Natural killer cell (primary cell): Measurements from ENCODE around the gene FBN3. TPM values are rescaled to one million over a fixed set of nuclear protein-coding genes. Genes with fewer than 3 reads are reported as not detected.

Source experiments
- ATAC-seq, 3 donors: fragments of 150-1000 bp in 2 of 3; fragments of 200-7000 bp in 1 of 3; cut with Tn5 transposase; 1 replicate in 1 of 3; 2 replicates in 2 of 3; pipeline ENCODE4 v1.10.0; 2021; ENCODE audit warnings: mild to moderate bottlenecking in 2 of 3, moderate library complexity in 2 of 3
- DNase-seq, 2 donors: peaks; one replicate each; pipeline versions ENCODE4 v3.0.0 to v3.0.0-alpha.2; 2013 to 2021; ENCODE audit warnings: mixed read lengths in 1 of 2
- H3K27ac ChIP-seq: one replicate; pipeline ENCODE4 v1.5.1; 2013; ENCODE audit warnings: mild to moderate bottlenecking, low read length
- H3K27me3 ChIP-seq: one replicate; pipeline ENCODE4 v1.6.1; 2013; ENCODE audit warnings: low read length; ENCODE audit not compliant: control insufficient read depth, insufficient read depth
- H3K36me3 ChIP-seq: one replicate; pipeline ENCODE4 v1.6.1; 2013; ENCODE audit warnings: low read length; ENCODE audit not compliant: control insufficient read depth, insufficient read depth
- H3K4me1 ChIP-seq: one replicate; pipeline ENCODE4 v1.6.1; 2013; ENCODE audit warnings: low read length; ENCODE audit not compliant: control insufficient read depth, insufficient read depth
- H3K4me3 ChIP-seq: one replicate; pipeline ENCODE4 v1.5.1; 2013; ENCODE audit warnings: low read length
- H3K9me3 ChIP-seq: one replicate; pipeline ENCODE4 v1.6.1; 2013; ENCODE audit warnings: low read length; ENCODE audit not compliant: control insufficient read depth, insufficient read depth
- H3K27ac Mint-ChIP-seq, 2 donors: one replicate each; pipeline ENCODE4 v1.8.0; 2022; ENCODE audit warnings: mild to moderate bottlenecking in 2 of 2, mixed read lengths in 2 of 2, moderate library complexity in 1 of 2
- H3K27me3 Mint-ChIP-seq, 2 donors: one replicate each; pipeline ENCODE4 v1.8.0; 2022; ENCODE audit warnings: low read depth in 2 of 2, mixed read lengths in 2 of 2
- H3K36me3 Mint-ChIP-seq: one replicate; pipeline ENCODE4 v1.8.0; 2022; ENCODE audit warnings: mixed read lengths
- H3K4me1 Mint-ChIP-seq, 2 donors: one replicate each; pipeline ENCODE4 v1.8.0; 2022; ENCODE audit warnings: mixed read lengths in 2 of 2
- H3K4me3 Mint-ChIP-seq: one replicate; pipeline ENCODE4 v1.8.0; 2022; ENCODE audit warnings: mild to moderate bottlenecking, moderate library complexity, mixed read lengths
- H3K9me3 Mint-ChIP-seq, 2 donors: one replicate each; pipeline ENCODE4 v1.8.0; 2022; ENCODE audit warnings: mixed read lengths in 2 of 2
- CTCF ChIP-seq: fragments of 200-600 bp; IDR thresholded peaks from one replicate; pipeline ENCODE4 v1.8.0; 2022; ENCODE audit warnings: antibody characterized with exemption
- WGBS: methylation state at CpG from one replicate; pipeline ENCODE4 v1.1.7; 2013; ENCODE audit warnings: missing lambda C conversion rate; ENCODE audit not compliant: insufficient coverage; 5-methylcytosine and 5-hydroxymethylcytosine counted together
- intact Hi-C: fragments of 100-400 bp; cut with micrococcal nuclease; formaldehyde crosslinking; loops from one replicate; pipeline ENCODE4 v1.14.2; 2022
- total RNA-seq, 4 donors: library from RNA; stranded (reverse); fragments of 120-200 nt in 1 of 4; gene quantifications; one replicate each; pipeline versions ENCODE4 v1.2.3 to v1.2.4, GENCODE V29; 2013 to 2022

FBN3 gene
- total RNA-seq, 3 donors from 2014 or later (not counting 1 experiment from before 2014, with no cell fraction given), result 0.25 TPM; not detected in 2

GRCh38 chr19:8137425-8137824 lies 12.0 kb downstream of the FBN3 start:
- Mint-ChIP-seq H3K4me3 (no peak overlapping the region), H3K4me1 (no peaks in the 10 kb centered on the region), H3K9me3 (no peaks in the 10 kb centered on the region), H3K36me3 (no peaks in the 10 kb centered on the region), H3K27ac (no peak overlapping the region), H3K27me3 (peaks cover 0 to 4% of the 10 kb centered on the region in 2 donors)
- TF ChIP-seq CTCF, result no peak
- DNase-seq (no peak), ATAC-seq (no peak)
- no CpG with 5 or more reads among the region's 1 CpG for WGBS
- H3K4me1 ChIP-seq, result no peaks in the 10 kb centered on the region
- no peaks in the 10 kb centered on the region for H3K36me3 ChIP-seq
- intact Hi-C loops, result no loop called here
- no peaks in the 10 kb centered on the region for H3K27me3 ChIP-seq
- H3K9me3 ChIP-seq, result no peaks in the 10 kb centered on the region
- no peak overlapping the region for H3K4me3 ChIP-seq
- H3K27ac ChIP-seq, result no peak overlapping the region

GRCh38 chr19:8135946-8136618 lies 13.3 kb downstream of the FBN3 start:
- 94% methylated on average over 32 of the region's 32 CpGs for WGBS
- H3K4me3 Mint-ChIP-seq, result no peak overlapping the region
- intact Hi-C loops, result no loop called here
- TF ChIP-seq CTCF, result no peak
- H3K36me3 Mint-ChIP-seq, result no peaks in the 10 kb centered on the region
- no peaks in the 10 kb centered on the region for H3K36me3 ChIP-seq
- peaks cover 7 to 8% of the 10 kb centered on the region in 2 donors for H3K27me3 Mint-ChIP-seq
- no peak for DNase-seq
- H3K9me3 ChIP-seq, result no peaks in the 10 kb centered on the region
- no peak overlapping the region for H3K4me3 ChIP-seq
- H3K9me3 Mint-ChIP-seq, result no peaks in the 10 kb centered on the region
- H3K4me1 ChIP-seq, result no peaks in the 10 kb centered on the region
- H3K27ac ChIP-seq, result no peak overlapping the region
- no peaks in the 10 kb centered on the region for H3K27me3 ChIP-seq
- H3K4me1 Mint-ChIP-seq, result no peaks in the 10 kb centered on the region
- no peak for ATAC-seq
- H3K27ac Mint-ChIP-seq, result no peak overlapping the region

GRCh38 chr19:8132858-8133458 lies 16.4 kb downstream of the FBN3 start:
- H3K4me3 Mint-ChIP-seq, result no peak overlapping the region
- Histone ChIP-seq H3K36me3 (no peaks in the 10 kb centered on the region), H3K4me1 (no peaks in the 10 kb centered on the region), H3K4me3 (no peak overlapping the region), H3K9me3 (no peaks in the 10 kb centered on the region), H3K27ac (no peak overlapping the region), H3K27me3 (no peaks in the 10 kb centered on the region)
- no peak for TF ChIP-seq CTCF
- no peaks in the 10 kb centered on the region for H3K4me1 Mint-ChIP-seq
- peaks cover 11 to 15% of the 10 kb centered on the region in 2 donors for H3K27me3 Mint-ChIP-seq
- DNase-seq (no peak), ATAC-seq (no peak)
- H3K36me3 Mint-ChIP-seq, result no peaks in the 10 kb centered on the region
- intact Hi-C loops, result no loop called here
- H3K9me3 Mint-ChIP-seq, result no peaks in the 10 kb centered on the region
- no peak overlapping the region for H3K27ac Mint-ChIP-seq
- 78% methylated on average over 20 of the region's 20 CpGs for WGBS
